ENCODE data around the gene DTNBP1.

GRCh38 chr6:15518878-15519277 lies 143.9 kb downstream of the DTNBP1 start:
- TF ChIP-seq CTCF (IDR thresholded peaks at IDR 0.05) (no peak), POLR2A (IDR thresholded peaks at IDR 0.05) (no peak)
